HEK293 (cell line): Measurements from ENCODE around the gene LMTK2.
A peak's percentile ranks its signal among the peaks of the same experiment; 100 is the strongest.

Experiments
- CTCF ChIA-PET: fragments of 350-600 bp; formaldehyde crosslinking; extraction: SDS; loops from one replicate; lab custom pipeline; 2021; ENCODE audit warnings: antibody characterized with exemption; lab: Yijun Ruan, JAX
- POLR2A ChIA-PET: fragments of 300-600 bp; formaldehyde crosslinking; extraction: SDS; loops from one replicate; lab custom pipeline; 2020; ENCODE audit warnings: antibody characterized with exemption, inconsistent platforms; lab: Yijun Ruan, JAX
- H3K27ac ChIP-seq: fragments of 200-500 bp; sonication (Bioruptor generic); 2 replicates; pipeline ENCODE4 v1.5.1; 2014; ENCODE audit warnings: low read depth, low read length, control low read depth, inconsistent platforms; ENCODE audit errors: extremely low read depth
- H3K36me3 ChIP-seq, 2 experiments: fragments of 200-500 bp in 1 of 2; sonication (Bioruptor generic) in 1 of 2; 1 replicate in 1 of 2; 2 replicates in 1 of 2; pipeline ENCODE4 v1.5.1; 2014 to 2017; ENCODE audit warnings: inconsistent platforms in 2 of 2, low read length in 2 of 2; ENCODE audit not compliant: control insufficient read depth in 2 of 2, insufficient read depth in 1 of 2
- H3K4me1 ChIP-seq: fragments of 200-500 bp; sonication (Bioruptor generic); 2 replicates; pipeline ENCODE4 v1.5.1; 2014; ENCODE audit warnings: mild to moderate bottlenecking, low read length, inconsistent platforms; ENCODE audit not compliant: control insufficient read depth, insufficient read depth
- H3K4me3 ChIP-seq: 2 replicates; pipeline ENCODE4 v1.5.1; 2011; ENCODE audit warnings: low read depth, mild to moderate bottlenecking, control low read depth, low read length, moderate library complexity
- H3K9me3 ChIP-seq: fragments of 200-500 bp; sonication (Bioruptor generic); 2 replicates; pipeline ENCODE4 v1.5.1; 2014; ENCODE audit warnings: low read depth, low read length, inconsistent platforms; ENCODE audit not compliant: control insufficient read depth, insufficient read depth
- BCL11A ChIP-seq: fragments of 450-650 bp; formaldehyde crosslinking; IDR thresholded peaks from 2 replicates; pipeline ENCODE4 v1.5.1; 2016; ENCODE audit warnings: low read depth, missing biosample characterization, missing genetic modification characterization
- RBAK ChIP-seq: fragments of 450-650 bp; formaldehyde crosslinking; IDR thresholded peaks from 2 replicates; pipeline ENCODE4 v1.5.1; 2016; ENCODE audit warnings: missing biosample characterization, missing genetic modification characterization
- SCRT2 ChIP-seq: fragments of 450-650 bp; formaldehyde crosslinking; IDR thresholded peaks from 2 replicates; pipeline ENCODE4 v1.5.1; 2016; ENCODE audit warnings: missing biosample characterization, missing genetic modification characterization
- WT1 ChIP-seq: fragments of 450-650 bp; formaldehyde crosslinking; IDR thresholded peaks from 2 replicates; pipeline ENCODE4 v1.5.1; 2016; ENCODE audit warnings: missing biosample characterization, missing genetic modification characterization
- YY2 ChIP-seq: fragments of 450-650 bp; formaldehyde crosslinking; IDR thresholded peaks from 2 replicates; pipeline ENCODE4 v1.5.1; 2016; ENCODE audit warnings: missing biosample characterization, missing genetic modification characterization
- ZBTB44 ChIP-seq: fragments of 450-650 bp; IDR thresholded peaks from 2 replicates; pipeline ENCODE4 v1.5.1; 2018; ENCODE audit warnings: missing biosample characterization, mild to moderate bottlenecking, missing genetic modification characterization
- ZNF157 ChIP-seq: fragments of 450-650 bp; formaldehyde crosslinking; IDR thresholded peaks from 2 replicates; pipeline ENCODE4 v1.5.1; 2016; ENCODE audit warnings: missing biosample characterization, missing genetic modification characterization
- ZNF174 ChIP-seq: fragments of 450-650 bp; formaldehyde crosslinking; IDR thresholded peaks from 2 replicates; pipeline ENCODE4 v1.5.0; 2017; ENCODE audit warnings: missing biosample characterization, mild to moderate bottlenecking, missing genetic modification characterization
- ZNF184 ChIP-seq: fragments of 450-650 bp; IDR thresholded peaks from 2 replicates; pipeline ENCODE4 v1.5.1; 2018; ENCODE audit warnings: missing biosample characterization, mild to moderate bottlenecking, missing genetic modification characterization
- ZNF19 ChIP-seq: fragments of 450-650 bp; formaldehyde crosslinking; IDR thresholded peaks from 2 replicates; pipeline ENCODE4; 2016; ENCODE audit warnings: missing biosample characterization, missing genetic modification characterization, low read depth
- ZNF214 ChIP-seq: fragments of 450-650 bp; formaldehyde crosslinking; IDR thresholded peaks from 2 replicates; pipeline ENCODE4 v1.5.1; 2017; ENCODE audit warnings: missing biosample characterization, mild to moderate bottlenecking, missing genetic modification characterization, borderline replicate concordance
- ZNF391 ChIP-seq: fragments of 450-650 bp; formaldehyde crosslinking; IDR thresholded peaks from 2 replicates; pipeline ENCODE4 v1.5.1; 2016; ENCODE audit warnings: low read depth, missing biosample characterization, missing genetic modification characterization, borderline replicate concordance
- ZNF416 ChIP-seq: fragments of 450-650 bp; formaldehyde crosslinking; IDR thresholded peaks from 2 replicates; pipeline ENCODE4 v1.5.1; 2016; ENCODE audit warnings: missing biosample characterization, missing genetic modification characterization
- ZNF529 ChIP-seq: fragments of 450-650 bp; formaldehyde crosslinking; IDR thresholded peaks from 2 replicates; pipeline ENCODE4 v1.5.1; 2017; ENCODE audit warnings: missing genetic modification characterization, missing biosample characterization; ENCODE audit not compliant: insufficient replicate concordance
- ZNF549 ChIP-seq: fragments of 450-650 bp; IDR thresholded peaks from 2 replicates; pipeline ENCODE4 v1.5.1; 2018; ENCODE audit warnings: missing biosample characterization, missing genetic modification characterization, mild to moderate bottlenecking, inconsistent platforms, moderate library complexity
- ZNF561 ChIP-seq: fragments of 450-650 bp; IDR thresholded peaks from 2 replicates; pipeline ENCODE4 v1.5.1; 2018; ENCODE audit warnings: missing biosample characterization, missing genetic modification characterization, borderline replicate concordance
- ZNF621 ChIP-seq: fragments of 450-650 bp; formaldehyde crosslinking; IDR thresholded peaks from 2 replicates; pipeline ENCODE4 v1.5.1; 2017; ENCODE audit warnings: missing biosample characterization, missing genetic modification characterization
- ZNF629 ChIP-seq: fragments of 450-650 bp; formaldehyde crosslinking; IDR thresholded peaks from 2 replicates; pipeline ENCODE4 v1.5.1; 2017; ENCODE audit warnings: missing biosample characterization, missing genetic modification characterization
- ZSCAN30 ChIP-seq: fragments of 450-650 bp; IDR thresholded peaks from 2 replicates; pipeline ENCODE4 v1.5.1; 2018; ENCODE audit warnings: missing biosample characterization, mild to moderate bottlenecking, missing genetic modification characterization, moderate library complexity
- TF ChIP-seq, protein P1 (sequence below): fragments of 450-650 bp; formaldehyde crosslinking; IDR thresholded peaks from 2 replicates; pipeline ENCODE4 v1.5.1; 2017; ENCODE audit warnings: missing biosample characterization, missing genetic modification characterization
- TF ChIP-seq, protein P2 (sequence below): fragments of 450-650 bp; formaldehyde crosslinking; IDR thresholded peaks from 2 replicates; pipeline ENCODE4 v1.5.1; 2016; ENCODE audit warnings: missing biosample characterization, missing genetic modification characterization
- TF ChIP-seq, protein P3 (sequence below): fragments of 450-650 bp; formaldehyde crosslinking; IDR thresholded peaks from 2 replicates; pipeline ENCODE4 v1.5.1; 2016; ENCODE audit warnings: missing biosample characterization, missing genetic modification characterization

Gene LMTK2

GRCh38 chr7:98203261-98203963, 96.8 kb downstream of the LMTK2 start:
- CTCF ChIA-PET: interaction anchor here (0.5 to 1.0 kb wide), 2 partner anchors 116 to 182 kb away, joined by 3 read pairs; no protein-coding TSS in a partner anchor
- POLR2A ChIA-PET: no interaction called here
- no peak overlapping the region for H3K27ac ChIP-seq
- peaks cover 0 to 24% of the 10 kb centered on the region in 2 experiments for H3K36me3 ChIP-seq
- H3K4me1 ChIP-seq: no peaks in the 10 kb centered on the region
- no peaks in the 10 kb centered on the region for H3K9me3 ChIP-seq
- TF ChIP-seq WT1 (tag by site-specific recombination) (no peak), SCRT2 (tag by site-specific recombination) (peak; percentile 42; the same call in 1 of the 2 replicates)
- no peak overlapping the region for H3K4me3 ChIP-seq

DNA sequence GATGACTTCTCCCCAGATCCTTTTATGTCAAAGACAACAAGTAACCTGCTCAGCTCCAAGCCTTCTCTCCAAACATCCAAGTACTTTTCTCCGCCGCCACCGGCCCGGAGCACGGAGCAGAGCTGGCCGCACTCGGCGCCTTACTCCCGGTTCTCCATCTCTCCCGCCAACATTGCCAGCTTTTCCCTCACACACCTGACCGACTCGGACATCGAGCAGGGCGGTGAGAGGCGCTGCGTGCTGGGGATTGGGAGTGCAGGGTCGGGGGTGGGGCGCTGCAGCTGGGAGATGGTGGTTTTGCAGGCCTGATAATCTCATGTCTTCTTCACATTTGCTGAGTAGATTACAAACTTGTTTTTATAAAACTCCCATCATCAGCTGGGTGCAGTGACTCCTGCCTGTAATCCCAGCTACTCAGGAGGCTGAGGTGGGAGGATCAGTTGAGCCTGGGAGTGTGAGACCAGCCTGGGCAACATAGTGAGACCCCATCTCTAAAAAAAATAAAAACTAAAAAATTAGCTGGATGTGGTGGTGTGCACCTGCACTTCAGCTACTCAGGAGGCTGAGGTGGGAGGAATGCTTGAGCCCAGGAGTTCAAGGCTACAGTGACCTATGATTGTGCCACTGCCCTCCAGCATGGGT, 97.4 kb downstream of the LMTK2 start:
- H3K4me3 ChIP-seq: no peak overlapping the region
- peaks cover 0 to 24% of the 10 kb centered on the region in 2 experiments; a peak in 2 of 3 replicates for H3K36me3 ChIP-seq
- no peak overlapping the region for H3K27ac ChIP-seq
- H3K9me3 ChIP-seq: no peaks in the 10 kb centered on the region
- ChIA-PET POLR2A (no interaction called here), CTCF (no interaction called here)
- TF ChIP-seq ZNF184 (tag by site-specific recombination): no peak
- no peak for TF ChIP-seq ZBTB44 (tag by site-specific recombination)
- TF ChIP-seq YY2: no peak
- no peak for TF ChIP-seq ZNF621 (tag by site-specific recombination)
- TF ChIP-seq BCL11A (tag by site-specific recombination): no peak
- TF ChIP-seq, protein P1, sequence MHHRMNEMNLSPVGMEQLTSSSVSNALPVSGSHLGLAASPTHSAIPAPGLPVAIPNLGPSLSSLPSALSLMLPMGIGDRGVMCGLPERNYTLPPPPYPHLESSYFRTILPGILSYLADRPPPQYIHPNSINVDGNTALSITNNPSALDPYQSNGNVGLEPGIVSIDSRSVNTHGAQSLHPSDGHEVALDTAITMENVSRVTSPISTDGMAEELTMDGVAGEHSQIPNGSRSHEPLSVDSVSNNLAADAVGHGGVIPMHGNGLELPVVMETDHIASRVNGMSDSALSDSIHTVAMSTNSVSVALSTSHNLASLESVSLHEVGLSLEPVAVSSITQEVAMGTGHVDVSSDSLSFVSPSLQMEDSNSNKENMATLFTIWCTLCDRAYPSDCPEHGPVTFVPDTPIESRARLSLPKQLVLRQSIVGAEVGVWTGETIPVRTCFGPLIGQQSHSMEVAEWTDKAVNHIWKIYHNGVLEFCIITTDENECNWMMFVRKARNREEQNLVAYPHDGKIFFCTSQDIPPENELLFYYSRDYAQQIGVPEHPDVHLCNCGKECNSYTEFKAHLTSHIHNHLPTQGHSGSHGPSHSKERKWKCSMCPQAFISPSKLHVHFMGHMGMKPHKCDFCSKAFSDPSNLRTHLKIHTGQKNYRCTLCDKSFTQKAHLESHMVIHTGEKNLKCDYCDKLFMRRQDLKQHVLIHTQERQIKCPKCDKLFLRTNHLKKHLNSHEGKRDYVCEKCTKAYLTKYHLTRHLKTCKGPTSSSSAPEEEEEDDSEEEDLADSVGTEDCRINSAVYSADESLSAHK: no peak
- TF ChIP-seq RBAK: no peak
- TF ChIP-seq ZNF174 (tag by site-specific recombination): no peak
- no peak for TF ChIP-seq ZNF391
- TF ChIP-seq ZNF629 (tag by site-specific recombination): no peak
- no peak for TF ChIP-seq ZNF19 (tag by site-specific recombination)
- no peaks in the 10 kb centered on the region for H3K4me1 ChIP-seq

DNA sequence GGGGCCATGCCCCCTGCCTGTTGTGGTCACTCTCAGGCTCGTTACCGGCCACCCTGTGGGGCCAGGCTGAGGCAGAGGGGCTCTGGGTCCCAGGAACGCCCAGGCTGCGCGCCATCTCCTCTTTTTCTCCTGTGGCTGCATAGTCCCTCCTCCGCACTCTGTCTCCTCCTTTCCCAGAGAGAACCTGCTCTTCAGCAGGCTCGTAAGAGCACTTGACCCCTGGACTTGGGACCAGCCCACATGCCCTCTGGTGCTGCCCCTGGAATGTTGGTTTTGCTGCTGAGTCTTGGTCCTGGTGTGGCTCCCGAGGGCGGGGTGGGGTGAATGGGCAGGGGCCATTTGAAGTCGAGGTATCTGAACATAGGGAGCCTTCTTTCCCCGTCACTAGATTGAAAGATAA, 98.0 kb downstream of the LMTK2 start:
- POLR2A ChIA-PET: no interaction called here
- H3K27ac ChIP-seq: no peak overlapping the region
- CTCF ChIA-PET: no interaction called here
- TF ChIP-seq, protein P2, sequence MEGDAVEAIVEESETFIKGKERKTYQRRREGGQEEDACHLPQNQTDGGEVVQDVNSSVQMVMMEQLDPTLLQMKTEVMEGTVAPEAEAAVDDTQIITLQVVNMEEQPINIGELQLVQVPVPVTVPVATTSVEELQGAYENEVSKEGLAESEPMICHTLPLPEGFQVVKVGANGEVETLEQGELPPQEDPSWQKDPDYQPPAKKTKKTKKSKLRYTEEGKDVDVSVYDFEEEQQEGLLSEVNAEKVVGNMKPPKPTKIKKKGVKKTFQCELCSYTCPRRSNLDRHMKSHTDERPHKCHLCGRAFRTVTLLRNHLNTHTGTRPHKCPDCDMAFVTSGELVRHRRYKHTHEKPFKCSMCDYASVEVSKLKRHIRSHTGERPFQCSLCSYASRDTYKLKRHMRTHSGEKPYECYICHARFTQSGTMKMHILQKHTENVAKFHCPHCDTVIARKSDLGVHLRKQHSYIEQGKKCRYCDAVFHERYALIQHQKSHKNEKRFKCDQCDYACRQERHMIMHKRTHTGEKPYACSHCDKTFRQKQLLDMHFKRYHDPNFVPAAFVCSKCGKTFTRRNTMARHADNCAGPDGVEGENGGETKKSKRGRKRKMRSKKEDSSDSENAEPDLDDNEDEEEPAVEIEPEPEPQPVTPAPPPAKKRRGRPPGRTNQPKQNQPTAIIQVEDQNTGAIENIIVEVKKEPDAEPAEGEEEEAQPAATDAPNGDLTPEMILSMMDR (tag by site-specific recombination): no peak
- no peak for TF ChIP-seq ZNF416
- TF ChIP-seq ZNF157 (tag by site-specific recombination): no peak
- no peak for TF ChIP-seq ZNF549 (tag by site-specific recombination)
- no peak for TF ChIP-seq ZSCAN30
- TF ChIP-seq, protein P3, sequence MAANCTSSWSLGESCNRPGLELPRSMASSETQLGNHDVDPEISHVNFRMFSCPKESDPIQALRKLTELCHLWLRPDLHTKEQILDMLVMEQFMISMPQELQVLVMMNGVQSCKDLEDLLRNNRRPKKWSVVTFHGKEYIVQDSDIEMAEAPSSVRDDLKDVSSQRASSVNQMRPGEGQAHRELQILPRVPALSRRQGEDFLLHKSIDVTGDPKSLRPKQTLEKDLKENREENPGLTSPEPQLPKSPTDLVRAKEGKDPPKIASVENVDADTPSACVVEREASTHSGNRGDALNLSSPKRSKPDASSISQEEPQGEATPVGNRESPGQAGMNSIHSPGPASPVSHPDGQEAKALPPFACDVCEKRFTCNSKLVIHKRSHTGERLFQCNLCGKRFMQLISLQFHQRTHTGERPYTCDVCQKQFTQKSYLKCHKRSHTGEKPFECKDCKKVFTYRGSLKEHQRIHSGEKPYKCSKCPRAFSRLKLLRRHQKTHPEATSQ (tag by site-specific recombination): no peak
- no peak for TF ChIP-seq ZNF214 (tag by site-specific recombination)
- no peak for TF ChIP-seq ZNF529 (tag by site-specific recombination)
- no peak for TF ChIP-seq ZNF561 (tag by site-specific recombination)
- H3K36me3 ChIP-seq: peaks cover 0 to 24% of the 10 kb centered on the region in 2 experiments; a peak in 2 of 3 replicates
- H3K9me3 ChIP-seq: no peaks in the 10 kb centered on the region
- H3K4me1 ChIP-seq: no peaks in the 10 kb centered on the region
- no peak overlapping the region for H3K4me3 ChIP-seq
